HEK293 (cell line): ENCODE measurements around the gene INCA1.

Source experiments
- CTCF ChIA-PET: fragments of 350-600 bp; formaldehyde crosslinking; extraction: SDS; loops from one replicate; lab custom pipeline; 2021; ENCODE audit warnings: antibody characterized with exemption; lab: Yijun Ruan, JAX
- POLR2A ChIA-PET: fragments of 300-600 bp; formaldehyde crosslinking; extraction: SDS; loops from one replicate; lab custom pipeline; 2020; ENCODE audit warnings: antibody characterized with exemption, inconsistent platforms; lab: Yijun Ruan, JAX
- H3K27ac ChIP-seq: fragments of 200-500 bp; sonication (Bioruptor generic); 2 replicates; pipeline ENCODE4 v1.5.1; 2014; ENCODE audit warnings: low read depth, low read length, control low read depth, inconsistent platforms; ENCODE audit errors: extremely low read depth
- H3K36me3 ChIP-seq, 2 experiments: fragments of 200-500 bp in 1 of 2; sonication (Bioruptor generic) in 1 of 2; 1 replicate in 1 of 2; 2 replicates in 1 of 2; pipeline ENCODE4 v1.5.1; 2014 to 2017; ENCODE audit warnings: inconsistent platforms in 2 of 2, low read length in 2 of 2; ENCODE audit not compliant: control insufficient read depth in 2 of 2, insufficient read depth in 1 of 2
- H3K4me1 ChIP-seq: fragments of 200-500 bp; sonication (Bioruptor generic); 2 replicates; pipeline ENCODE4 v1.5.1; 2014; ENCODE audit warnings: mild to moderate bottlenecking, low read length, inconsistent platforms; ENCODE audit not compliant: control insufficient read depth, insufficient read depth
- H3K4me3 ChIP-seq: 2 replicates; pipeline ENCODE4 v1.5.1; 2011; ENCODE audit warnings: low read depth, mild to moderate bottlenecking, control low read depth, low read length, moderate library complexity
- H3K9me3 ChIP-seq: fragments of 200-500 bp; sonication (Bioruptor generic); 2 replicates; pipeline ENCODE4 v1.5.1; 2014; ENCODE audit warnings: low read depth, low read length, inconsistent platforms; ENCODE audit not compliant: control insufficient read depth, insufficient read depth
- KLF8 ChIP-seq: fragments of 450-650 bp; formaldehyde crosslinking; IDR thresholded peaks from 2 replicates; pipeline ENCODE4 v1.5.1; 2016; ENCODE audit warnings: missing biosample characterization, missing genetic modification characterization
- PBX3 ChIP-seq: sonication (generic); formaldehyde crosslinking; IDR thresholded peaks from 2 replicates; pipeline ENCODE4 v1.8.1; 2022; ENCODE audit warnings: mild to moderate bottlenecking, moderate library complexity, missing genetic modification reagents
- PRDM4 ChIP-seq: fragments of 450-650 bp; formaldehyde crosslinking; IDR thresholded peaks from 2 replicates; pipeline ENCODE4 v1.5.1; 2017; ENCODE audit warnings: missing biosample characterization, missing genetic modification characterization
- REPIN1 ChIP-seq: fragments of 450-650 bp; formaldehyde crosslinking; IDR thresholded peaks from 2 replicates; pipeline ENCODE4 v1.5.1; 2017; ENCODE audit warnings: missing biosample characterization, missing genetic modification characterization, low read depth
- SP3 ChIP-seq: fragments of 450-650 bp; formaldehyde crosslinking; IDR thresholded peaks from 2 replicates; pipeline ENCODE4 v1.5.1; 2016; ENCODE audit warnings: missing biosample characterization, missing genetic modification characterization
- SP7 ChIP-seq: fragments of 450-650 bp; formaldehyde crosslinking; IDR thresholded peaks from 2 replicates; pipeline ENCODE4 v1.5.1; 2016; ENCODE audit warnings: missing biosample characterization, missing genetic modification characterization
- ZBTB6 ChIP-seq: fragments of 450-650 bp; formaldehyde crosslinking; IDR thresholded peaks from 2 replicates; pipeline ENCODE4 v1.5.1; 2017; ENCODE audit warnings: missing biosample characterization, missing genetic modification characterization
- ZNF10 ChIP-seq: fragments of 450-650 bp; formaldehyde crosslinking; IDR thresholded peaks from 2 replicates; pipeline ENCODE4 v1.5.1; 2017; ENCODE audit warnings: missing biosample characterization, missing genetic modification characterization
- ZNF311 ChIP-seq: fragments of 450-650 bp; formaldehyde crosslinking; IDR thresholded peaks from 2 replicates; pipeline ENCODE4 v1.5.1; 2017; ENCODE audit warnings: missing biosample characterization, missing genetic modification characterization, borderline replicate concordance
- ZNF350 ChIP-seq: fragments of 450-650 bp; formaldehyde crosslinking; IDR thresholded peaks from 2 replicates; pipeline ENCODE4 v1.5.0; 2017; ENCODE audit warnings: missing biosample characterization, mild to moderate bottlenecking, missing genetic modification characterization
- ZNF354C ChIP-seq: fragments of 450-650 bp; formaldehyde crosslinking; IDR thresholded peaks from 2 replicates; pipeline ENCODE4 v1.5.1; 2016; ENCODE audit warnings: missing biosample characterization, missing genetic modification characterization, low read depth, borderline replicate concordance
- ZNF37A ChIP-seq: fragments of 450-650 bp; IDR thresholded peaks from 2 replicates; pipeline ENCODE4 v1.5.1; 2018; ENCODE audit warnings: missing biosample characterization, missing genetic modification characterization
- ZNF416 ChIP-seq: fragments of 450-650 bp; formaldehyde crosslinking; IDR thresholded peaks from 2 replicates; pipeline ENCODE4 v1.5.1; 2016; ENCODE audit warnings: missing biosample characterization, missing genetic modification characterization
- ZNF580 ChIP-seq: fragments of 450-650 bp; formaldehyde crosslinking; IDR thresholded peaks from 2 replicates; pipeline ENCODE4 v1.5.1; 2016; ENCODE audit warnings: missing biosample characterization, missing genetic modification characterization
- ZNF830 ChIP-seq: fragments of 450-650 bp; IDR thresholded peaks from 2 replicates; pipeline ENCODE4 v1.5.0; 2018; ENCODE audit warnings: missing biosample characterization, missing genetic modification characterization, low read depth, mild to moderate bottlenecking, moderate library complexity

Gene INCA1

GRCh38 chr17:4986951-4987766 lies 10.2 kb downstream of the INCA1 start, which contains the start of gene CAMTA2 (continued):
- TF ChIP-seq KLF8 (peak; percentile 82; the same call in 1 of the 2 replicates), SP3 (tag by site-specific recombination) (peak; percentile 50), ZNF37A (tag by site-specific recombination) (no peak), PBX3 (peak; percentile 88), ZNF10 (tag by site-specific recombination) (0 out of 2 replicates have a peak, but pooled peaks have one; percentile 73), ZNF416 (tag by site-specific recombination) (no peak), ZNF311 (tag by site-specific recombination) (no peak), PRDM4 (tag by site-specific recombination) (no peak), ZNF830 (tag by site-specific recombination) (no peak), ZNF354C (tag by site-specific recombination) (no peak), SP7 (tag by site-specific recombination) (peak; percentile 78), REPIN1 (tag by site-specific recombination) (peak; percentile 85), ZNF580 (tag by site-specific recombination) (peak; percentile 81; the same call in 1 of the 2 replicates), ZBTB6 (tag by site-specific recombination) (no peak)

GRCh38 chr17:4986403-4986802 lies 10.9 kb downstream of the INCA1 start:
- peak overlapping the region; percentile 92 for H3K27ac ChIP-seq
- ChIA-PET POLR2A (interaction anchor here (0.8 to 2.3 kb wide), 8 partner anchors 11 to 190 kb away, joined by 3 to 40 read pairs (median 7); partner anchors contain the start of genes INCA1, KIF1C, PFN1 and PSMB6), CTCF (interaction anchor here (0.6 to 3.3 kb wide), 20 partner anchors 8 to 124 kb away, joined by 3 to 21 read pairs (median 4); partner anchors contain the start of genes INCA1, KIF1C and SPAG7)
- H3K4me1 ChIP-seq: peaks cover 11% of the 10 kb centered on the region
- peak overlapping the region; percentile 78 for H3K4me3 ChIP-seq
- H3K9me3 ChIP-seq: no peaks in the 10 kb centered on the region
- H3K36me3 ChIP-seq: peaks cover 13 to 23% of the 10 kb centered on the region in 2 experiments; a peak in 2 of 3 replicates
- no peak for TF ChIP-seq ZNF350 (tag by site-specific recombination)
- peak; percentile 12; the same call in 1 of the 2 replicates for TF ChIP-seq ZBTB6 (tag by site-specific recombination)
